Measurements from ENCODE around the gene C1orf115.

DNA sequence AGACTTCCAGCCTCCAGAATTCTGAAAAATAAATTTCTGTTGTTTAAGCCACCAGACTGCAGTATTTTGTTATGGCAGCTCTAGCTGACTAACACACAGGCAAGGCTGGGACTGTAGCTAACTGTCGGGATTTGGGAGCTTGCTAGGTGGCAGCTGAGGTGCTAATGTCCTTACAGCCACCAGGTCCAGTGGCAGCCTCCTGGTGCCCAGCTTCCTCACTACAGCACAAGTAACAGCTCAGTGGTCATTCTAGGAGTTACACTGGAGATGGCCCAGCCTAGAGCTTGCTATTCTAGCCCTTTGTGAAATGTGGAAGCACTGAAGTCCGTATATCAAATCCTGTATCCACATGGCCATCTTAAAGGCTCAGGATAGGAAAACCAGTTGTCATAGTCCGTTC is 4.3 kb upstream of the C1orf115 start:
- TF ChIP-seq, protein P1, sequence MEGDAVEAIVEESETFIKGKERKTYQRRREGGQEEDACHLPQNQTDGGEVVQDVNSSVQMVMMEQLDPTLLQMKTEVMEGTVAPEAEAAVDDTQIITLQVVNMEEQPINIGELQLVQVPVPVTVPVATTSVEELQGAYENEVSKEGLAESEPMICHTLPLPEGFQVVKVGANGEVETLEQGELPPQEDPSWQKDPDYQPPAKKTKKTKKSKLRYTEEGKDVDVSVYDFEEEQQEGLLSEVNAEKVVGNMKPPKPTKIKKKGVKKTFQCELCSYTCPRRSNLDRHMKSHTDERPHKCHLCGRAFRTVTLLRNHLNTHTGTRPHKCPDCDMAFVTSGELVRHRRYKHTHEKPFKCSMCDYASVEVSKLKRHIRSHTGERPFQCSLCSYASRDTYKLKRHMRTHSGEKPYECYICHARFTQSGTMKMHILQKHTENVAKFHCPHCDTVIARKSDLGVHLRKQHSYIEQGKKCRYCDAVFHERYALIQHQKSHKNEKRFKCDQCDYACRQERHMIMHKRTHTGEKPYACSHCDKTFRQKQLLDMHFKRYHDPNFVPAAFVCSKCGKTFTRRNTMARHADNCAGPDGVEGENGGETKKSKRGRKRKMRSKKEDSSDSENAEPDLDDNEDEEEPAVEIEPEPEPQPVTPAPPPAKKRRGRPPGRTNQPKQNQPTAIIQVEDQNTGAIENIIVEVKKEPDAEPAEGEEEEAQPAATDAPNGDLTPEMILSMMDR (IDR thresholded peaks at IDR 0.05 in 4 of 5, conservative IDR thresholded peaks at IDR 0.05 in 1 of 5), result no peak
- no peak for TF ChIP-seq POLR2A (IDR thresholded peaks at IDR 0.05)

Measured in gastrocnemius medialis (tissue), 4 donors.